ENCODE data around the gene ZFP36L2. TPM values are rescaled to one million over a fixed set of nuclear protein-coding genes. Genes with fewer than 3 reads are reported as not detected.

Gene ZFP36L2
- total and polyA plus RNA-seq, 10 of the 15 experiments (the other 5 are each of a cell fraction or from before 2014, with no cell fraction given): 4.3 to 64.9 (median 19.5) TPM

DNA sequence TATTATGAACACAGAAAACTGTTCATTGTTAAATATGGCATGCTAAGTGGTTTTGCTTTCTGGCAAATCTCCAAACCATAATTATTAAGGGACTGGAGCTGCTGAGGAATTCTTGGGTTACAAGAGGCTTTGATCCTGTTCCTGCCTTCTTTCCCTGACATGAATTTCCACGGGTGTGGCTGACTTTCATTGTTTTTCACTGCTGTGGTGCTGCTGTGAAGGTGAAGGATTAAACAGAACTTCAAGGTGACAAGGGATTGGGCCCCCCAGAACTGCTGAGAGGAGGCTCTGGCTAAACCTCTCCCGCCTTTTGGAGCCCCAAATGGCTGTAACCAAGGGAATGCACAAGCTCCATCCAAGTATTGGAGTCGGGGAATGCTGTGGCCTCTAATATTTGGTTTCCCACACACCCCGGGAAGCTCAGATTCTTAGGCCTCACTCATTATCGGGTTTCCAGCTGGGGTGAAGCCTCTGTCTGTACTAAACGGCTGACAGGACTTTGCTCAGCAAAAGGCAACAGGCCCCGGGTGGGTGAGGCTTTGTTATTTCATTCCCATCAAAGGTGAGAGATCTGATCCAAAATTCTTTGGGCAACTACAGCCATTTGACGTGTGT, 29.0 kb upstream of the ZFP36L2 start:
- DNase-seq (ENCODE audit: low read depth, low spot score) (no peak), FAIRE-seq (no peak), ATAC-seq (no peak)
- Histone ChIP-seq H4K20me1 (ENCODE audit: control insufficient read depth, insufficient read depth) (no peaks in the 10 kb centered on the region), H3K27ac (ENCODE audit: control insufficient read depth, insufficient read depth) (no peak overlapping the region), H3K4me3 (no peak overlapping the region), H3K9ac (ENCODE audit: control insufficient read depth, insufficient read depth, low read length) (no peak overlapping the region), H3K36me3 (ENCODE audit: control insufficient read depth in 2 of 2, insufficient read depth in 2 of 2, low read length in 1 of 2) (peaks cover 0 to 12% of the 10 kb centered on the region in 2 experiments; a peak in 3 of 4 replicates), H3K27me3 (replicated peaks in 1 of 2; ENCODE audit: control insufficient read depth in 2 of 2, insufficient read depth in 2 of 2, low read length in 1 of 2) (no peaks in the 10 kb centered on the region), H2AFZ (ENCODE audit: control insufficient read depth, low read depth, low read length) (no peak overlapping the region), H3K79me2 (ENCODE audit: control insufficient read depth, insufficient read depth, low read length) (no peaks in the 10 kb centered on the region), H3K4me2 (ENCODE audit: control insufficient read depth, insufficient read depth) (no peak overlapping the region), H3K4me1 (ENCODE audit: control insufficient read depth, insufficient read depth, low read length) (no peaks in the 10 kb centered on the region), H3K9me3 (replicated peaks; ENCODE audit: control insufficient read depth, insufficient read depth, low read length) (no peaks in the 10 kb centered on the region)
- ChIA-PET RAD21 (ENCODE audit: unreplicated experiment) (no interaction called here), CTCF (no interaction called here), SMC1A (ENCODE audit: uncharacterized antibody, unreplicated experiment) (interaction anchor here (1.0 to 1.2 kb wide), 3 partner anchors 10 to 15 kb away, joined by 3 to 4 read pairs (median 4); no protein-coding TSS in a partner anchor), POLR2A (interaction anchor here (1.4 kb wide), 1 partner anchor 9 kb away, joined by 3 read pairs; no protein-coding TSS in a partner anchor)
- in situ Hi-C loops (cut with MboI): no loop called here
- WGBS (ENCODE audit: insufficient coverage, insufficient replicate concordance, low lambda C conversion rate, missing lambda C conversion rate): 86% methylated on average over 8 of the region's 8 CpGs
- no TSS peak for BruUV-seq (replicated peaks)
- intact Hi-C loops (cut with micrococcal nuclease; ENCODE audit: unreplicated experiment): no loop called here
- no peak for TF ChIP-seq RAD21 (IDR thresholded peaks at IDR 0.05; ENCODE audit: insufficient read depth, low read depth, low read length)
- TF ChIP-seq, protein P1, sequence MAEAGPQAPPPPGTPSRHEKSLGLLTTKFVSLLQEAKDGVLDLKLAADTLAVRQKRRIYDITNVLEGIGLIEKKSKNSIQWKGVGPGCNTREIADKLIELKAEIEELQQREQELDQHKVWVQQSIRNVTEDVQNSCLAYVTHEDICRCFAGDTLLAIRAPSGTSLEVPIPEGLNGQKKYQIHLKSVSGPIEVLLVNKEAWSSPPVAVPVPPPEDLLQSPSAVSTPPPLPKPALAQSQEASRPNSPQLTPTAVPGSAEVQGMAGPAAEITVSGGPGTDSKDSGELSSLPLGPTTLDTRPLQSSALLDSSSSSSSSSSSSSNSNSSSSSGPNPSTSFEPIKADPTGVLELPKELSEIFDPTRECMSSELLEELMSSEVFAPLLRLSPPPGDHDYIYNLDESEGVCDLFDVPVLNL (IDR thresholded peaks at IDR 0.05; ENCODE audit: low read depth, low read length): no peak
- no peak for TF ChIP-seq ZNF207 (IDR thresholded peaks at IDR 0.05; ENCODE audit: borderline replicate concordance)
- TF ChIP-seq EGR1 (IDR thresholded peaks at IDR 0.05; ENCODE audit: borderline replicate concordance in 1 of 2, low read depth in 2 of 2, low read length in 2 of 2): no peak
- no peak for TF ChIP-seq SP1 (IDR thresholded peaks at IDR 0.05; ENCODE audit: low read depth, low read length)
- TF ChIP-seq, protein P2, sequence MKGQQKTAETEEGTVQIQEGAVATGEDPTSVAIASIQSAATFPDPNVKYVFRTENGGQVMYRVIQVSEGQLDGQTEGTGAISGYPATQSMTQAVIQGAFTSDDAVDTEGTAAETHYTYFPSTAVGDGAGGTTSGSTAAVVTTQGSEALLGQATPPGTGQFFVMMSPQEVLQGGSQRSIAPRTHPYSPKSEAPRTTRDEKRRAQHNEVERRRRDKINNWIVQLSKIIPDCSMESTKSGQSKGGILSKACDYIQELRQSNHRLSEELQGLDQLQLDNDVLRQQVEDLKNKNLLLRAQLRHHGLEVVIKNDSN (IDR thresholded peaks at IDR 0.05; ENCODE audit: borderline replicate concordance, extremely low read length, insufficient read depth, low read depth, low read length): no peak
- TF ChIP-seq, protein P3, sequence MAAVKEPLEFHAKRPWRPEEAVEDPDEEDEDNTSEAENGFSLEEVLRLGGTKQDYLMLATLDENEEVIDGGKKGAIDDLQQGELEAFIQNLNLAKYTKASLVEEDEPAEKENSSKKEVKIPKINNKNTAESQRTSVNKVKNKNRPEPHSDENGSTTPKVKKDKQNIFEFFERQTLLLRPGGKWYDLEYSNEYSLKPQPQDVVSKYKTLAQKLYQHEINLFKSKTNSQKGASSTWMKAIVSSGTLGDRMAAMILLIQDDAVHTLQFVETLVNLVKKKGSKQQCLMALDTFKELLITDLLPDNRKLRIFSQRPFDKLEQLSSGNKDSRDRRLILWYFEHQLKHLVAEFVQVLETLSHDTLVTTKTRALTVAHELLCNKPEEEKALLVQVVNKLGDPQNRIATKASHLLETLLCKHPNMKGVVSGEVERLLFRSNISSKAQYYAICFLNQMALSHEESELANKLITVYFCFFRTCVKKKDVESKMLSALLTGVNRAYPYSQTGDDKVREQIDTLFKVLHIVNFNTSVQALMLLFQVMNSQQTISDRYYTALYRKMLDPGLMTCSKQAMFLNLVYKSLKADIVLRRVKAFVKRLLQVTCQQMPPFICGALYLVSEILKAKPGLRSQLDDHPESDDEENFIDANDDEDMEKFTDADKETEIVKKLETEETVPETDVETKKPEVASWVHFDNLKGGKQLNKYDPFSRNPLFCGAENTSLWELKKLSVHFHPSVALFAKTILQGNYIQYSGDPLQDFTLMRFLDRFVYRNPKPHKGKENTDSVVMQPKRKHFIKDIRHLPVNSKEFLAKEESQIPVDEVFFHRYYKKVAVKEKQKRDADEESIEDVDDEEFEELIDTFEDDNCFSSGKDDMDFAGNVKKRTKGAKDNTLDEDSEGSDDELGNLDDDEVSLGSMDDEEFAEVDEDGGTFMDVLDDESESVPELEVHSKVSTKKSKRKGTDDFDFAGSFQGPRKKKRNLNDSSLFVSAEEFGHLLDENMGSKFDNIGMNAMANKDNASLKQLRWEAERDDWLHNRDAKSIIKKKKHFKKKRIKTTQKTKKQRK (IDR thresholded peaks at IDR 0.05; ENCODE audit: low read depth, low read length): no peak
- TF ChIP-seq CHD1 (IDR thresholded peaks at IDR 0.05; ENCODE audit: low read depth, low read length): no peak
- TF ChIP-seq CHD2 (IDR thresholded peaks at IDR 0.05; ENCODE audit: borderline replicate concordance, low read depth, low read length): no peak
- TF ChIP-seq, protein P4, sequence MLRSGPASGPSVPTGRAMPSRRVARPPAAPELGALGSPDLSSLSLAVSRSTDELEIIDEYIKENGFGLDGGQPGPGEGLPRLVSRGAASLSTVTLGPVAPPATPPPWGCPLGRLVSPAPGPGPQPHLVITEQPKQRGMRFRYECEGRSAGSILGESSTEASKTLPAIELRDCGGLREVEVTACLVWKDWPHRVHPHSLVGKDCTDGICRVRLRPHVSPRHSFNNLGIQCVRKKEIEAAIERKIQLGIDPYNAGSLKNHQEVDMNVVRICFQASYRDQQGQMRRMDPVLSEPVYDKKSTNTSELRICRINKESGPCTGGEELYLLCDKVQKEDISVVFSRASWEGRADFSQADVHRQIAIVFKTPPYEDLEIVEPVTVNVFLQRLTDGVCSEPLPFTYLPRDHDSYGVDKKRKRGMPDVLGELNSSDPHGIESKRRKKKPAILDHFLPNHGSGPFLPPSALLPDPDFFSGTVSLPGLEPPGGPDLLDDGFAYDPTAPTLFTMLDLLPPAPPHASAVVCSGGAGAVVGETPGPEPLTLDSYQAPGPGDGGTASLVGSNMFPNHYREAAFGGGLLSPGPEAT (IDR thresholded peaks at IDR 0.05; ENCODE audit: low read depth): no peak
- no peak for TF ChIP-seq PAX8 (IDR thresholded peaks at IDR 0.05)
- no peak for TF ChIP-seq POLR2A (IDR thresholded peaks at IDR 0.05; ENCODE audit: low read depth, low read length)
- TF ChIP-seq MEF2B (IDR thresholded peaks at IDR 0.05; ENCODE audit: partially characterized antibody, poor library complexity, severe bottlenecking): no peak
